Activated T-cell treated with anti-CD3 and anti-CD28 coated beads, Interleukin-2, amount 50 U/mL, for 72 hours (primary cell): ENCODE measurements around the gene PPA2. TPM values are rescaled to one million over a fixed set of nuclear protein-coding genes. Genes with fewer than 3 reads are reported as not detected.
"Not testable (repeated sequence)": the region's sequence is repeated elsewhere in the genome, so short reads cannot be mapped to it uniquely, and the experiment has no call there.

Source experiments
- ATAC-seq, 2 donors: fragments of 150-1000 bp; cut with Tn5 transposase; replicated peaks in 1 of 2; 2 replicates each; pipeline ENCODE4 v1.10.0; 2021; ENCODE audit warnings: moderate library complexity in 2 of 2, mild to moderate bottlenecking in 1 of 2
- DNase-seq, 2 donors: peaks; one replicate each; pipeline ENCODE4 v3.0.0; 2021 to 2022; ENCODE audit warnings: mixed read lengths in 1 of 2
- H3K27ac Mint-ChIP-seq: one replicate; pipeline ENCODE4 v1.8.0; 2022; ENCODE audit warnings: mild to moderate bottlenecking, moderate library complexity, mixed read lengths
- H3K27me3 Mint-ChIP-seq: one replicate; pipeline ENCODE4 v1.8.0; 2022; ENCODE audit warnings: low read depth, mixed read lengths
- H3K36me3 Mint-ChIP-seq, 2 donors: one replicate each; pipeline ENCODE4 v1.8.0; 2022; ENCODE audit warnings: mixed read lengths in 2 of 2, mild to moderate bottlenecking in 1 of 2; ENCODE audit not compliant: insufficient read depth in 2 of 2
- H3K4me1 Mint-ChIP-seq: one replicate; pipeline ENCODE4 v1.8.0; 2022; ENCODE audit warnings: low read depth, mixed read lengths
- H3K4me3 Mint-ChIP-seq, 2 donors: one replicate each; pipeline ENCODE4 v1.8.0; 2022; ENCODE audit warnings: mild to moderate bottlenecking in 2 of 2, mixed read lengths in 2 of 2, moderate library complexity in 2 of 2
- H3K9me3 Mint-ChIP-seq, 2 donors: one replicate each; pipeline ENCODE4 v1.8.0; 2022; ENCODE audit warnings: mixed read lengths in 2 of 2
- total RNA-seq, 2 donors: library from RNA; stranded (reverse); gene quantifications; one replicate each; pipeline ENCODE4 v1.2.3, GENCODE V29; 2022

PPA2 gene
- total RNA-seq, 2 donors from 2014 or later: 74.7 to 90.0 TPM

GRCh38 chr4:105414316-105414715 is 59.5 kb downstream of the PPA2 start:
- H3K36me3 Mint-ChIP-seq: peaks cover 21 to 41% of the 10 kb centered on the region in 2 donors
- H3K27ac Mint-ChIP-seq: no peak overlapping the region
- ATAC-seq (no peak), DNase-seq (no peak)
- H3K4me1 Mint-ChIP-seq: no peaks in the 10 kb centered on the region
- H3K4me3 Mint-ChIP-seq: no peak overlapping the region
- H3K9me3 Mint-ChIP-seq: peaks cover 10 to 15% of the 10 kb centered on the region in 2 donors
- H3K27me3 Mint-ChIP-seq: no peaks in the 10 kb centered on the region

- not testable (repeated sequence) for ATAC-seq, H3K4me3 Mint-ChIP-seq, H3K4me1 Mint-ChIP-seq, H3K27ac Mint-ChIP-seq, H3K27me3 Mint-ChIP-seq, DNase-seq
- Mint-ChIP-seq H3K36me3 (peaks cover 25 to 75% of the 10 kb centered on the region in 2 donors), H3K9me3 (peaks cover 15 to 18% of the 10 kb centered on the region in 2 donors)
Observed at GRCh38 chr4:105409135-105409534, 64.7 kb downstream of the PPA2 start.

GRCh38 chr4:105400901-105401677 is 72.8 kb downstream of the PPA2 start:
- Mint-ChIP-seq H3K9me3 (peaks cover 0 to 3% of the 10 kb centered on the region in 2 donors), H3K4me3 (no peak overlapping the region), H3K36me3 (peaks cover 1 to 14% of the 10 kb centered on the region in 2 donors), H3K27me3 (no peaks in the 10 kb centered on the region), H3K27ac (no peak overlapping the region), H3K4me1 (no peaks in the 10 kb centered on the region)
- ATAC-seq (no peak), DNase-seq (no peak)

- DNase-seq: no peak
- H3K36me3 Mint-ChIP-seq: peaks cover 0 to 9% of the 10 kb centered on the region in 2 donors
- H3K27ac Mint-ChIP-seq: no peak overlapping the region
- no peaks in the 10 kb centered on the region for H3K4me1 Mint-ChIP-seq
- no peaks in the 10 kb centered on the region for H3K27me3 Mint-ChIP-seq
- no peak for ATAC-seq
- no peaks in the 10 kb centered on the region for H3K9me3 Mint-ChIP-seq
- H3K4me3 Mint-ChIP-seq: no peak overlapping the region
Observed at GRCh38 chr4:105399532-105400161, 74.2 kb downstream of the PPA2 start.

GRCh38 chr4:105392858-105393257 is 81.0 kb downstream of the PPA2 start:
- ATAC-seq (peak in 1 of 2 donors; percentile 23), DNase-seq (no peak)
- Mint-ChIP-seq H3K4me3 (no peak overlapping the region), H3K4me1 (no peaks in the 10 kb centered on the region), H3K27me3 (no peaks in the 10 kb centered on the region), H3K27ac (peak overlapping the region; percentile 64), H3K36me3 (peaks cover 11 to 28% of the 10 kb centered on the region in 2 donors), H3K9me3 (peaks cover 0 to 2% of the 10 kb centered on the region in 2 donors)

GRCh38 chr4:105389167-105389566 is 84.7 kb downstream of the PPA2 start:
- peak overlapping the region; percentile 50 for H3K27ac Mint-ChIP-seq
- peak in 1 of 2 donors; percentile 81 for ATAC-seq

GRCh38 chr4:105387466-105387865 is 86.4 kb downstream of the PPA2 start:
- H3K36me3 Mint-ChIP-seq: peaks cover 14 to 34% of the 10 kb centered on the region in 2 donors
- H3K9me3 Mint-ChIP-seq: peaks cover 0 to 2% of the 10 kb centered on the region in 2 donors
- no peak overlapping the region for H3K4me3 Mint-ChIP-seq
- H3K27ac Mint-ChIP-seq: no peak overlapping the region
- no peaks in the 10 kb centered on the region for H3K27me3 Mint-ChIP-seq
- H3K4me1 Mint-ChIP-seq: no peaks in the 10 kb centered on the region
- ATAC-seq (no peak), DNase-seq (no peak)

More at GRCh38 chr4:105389167-105389566, 84.7 kb downstream of the PPA2 start:
- H3K9me3 Mint-ChIP-seq: peaks cover 0 to 2% of the 10 kb centered on the region in 2 donors
- H3K27me3 Mint-ChIP-seq: no peaks in the 10 kb centered on the region
- H3K4me3 Mint-ChIP-seq: no peak overlapping the region
- no peaks in the 10 kb centered on the region for H3K4me1 Mint-ChIP-seq
- no peak for DNase-seq
- peaks cover 18 to 35% of the 10 kb centered on the region in 2 donors for H3K36me3 Mint-ChIP-seq

- DNase-seq: no peak
- Mint-ChIP-seq H3K4me3 (no peak overlapping the region), H3K9me3 (peaks cover 0 to 2% of the 10 kb centered on the region in 2 donors), H3K27ac (no peak overlapping the region), H3K36me3 (peaks cover 14 to 30% of the 10 kb centered on the region in 2 donors), H3K27me3 (no peaks in the 10 kb centered on the region), H3K4me1 (no peaks in the 10 kb centered on the region)
- ATAC-seq: no peak
Observed at GRCh38 chr4:105386012-105386411, 87.8 kb downstream of the PPA2 start.

- Mint-ChIP-seq H3K27me3 (no peaks in the 10 kb centered on the region), H3K27ac (no peak overlapping the region), H3K4me3 (no peak overlapping the region), H3K9me3 (no peaks in the 10 kb centered on the region), H3K36me3 (peaks cover 6 to 13% of the 10 kb centered on the region in 2 donors), H3K4me1 (no peaks in the 10 kb centered on the region)
- no peak for DNase-seq
- ATAC-seq: no peak
Observed at GRCh38 chr4:105374071-105374470, 99.8 kb downstream of the PPA2 start.

GRCh38 chr4:105373324-105373723 is 100.5 kb downstream of the PPA2 start:
- Mint-ChIP-seq H3K9me3 (peaks cover 0 to 4% of the 10 kb centered on the region in 2 donors), H3K4me1 (no peaks in the 10 kb centered on the region), H3K27ac (no peak overlapping the region), H3K4me3 (no peak overlapping the region), H3K36me3 (peaks cover 10 to 18% of the 10 kb centered on the region in 2 donors), H3K27me3 (no peaks in the 10 kb centered on the region)
- no peak for ATAC-seq
- no peak for DNase-seq

GRCh38 chr4:105369988-105370387 is 103.9 kb downstream of the PPA2 start:
- Mint-ChIP-seq H3K36me3 (peaks cover 26 to 43% of the 10 kb centered on the region in 2 donors), H3K4me1 (no peaks in the 10 kb centered on the region), H3K27ac (no peak overlapping the region), H3K4me3 (no peak overlapping the region), H3K9me3 (peaks cover 6 to 20% of the 10 kb centered on the region in 2 donors), H3K27me3 (no peaks in the 10 kb centered on the region)
- DNase-seq (no peak), ATAC-seq (no peak)

GRCh38 chr4:105361053-105361452 is 112.8 kb downstream of the PPA2 start:
- H3K27me3 Mint-ChIP-seq: no peaks in the 10 kb centered on the region
- no peak overlapping the region for H3K4me3 Mint-ChIP-seq
- no peak overlapping the region for H3K27ac Mint-ChIP-seq
- H3K9me3 Mint-ChIP-seq: peaks cover 1 to 16% of the 10 kb centered on the region in 2 donors
- no peak for ATAC-seq
- H3K4me1 Mint-ChIP-seq: no peaks in the 10 kb centered on the region
- DNase-seq: no peak
- H3K36me3 Mint-ChIP-seq: peaks cover 13 to 18% of the 10 kb centered on the region in 2 donors

- no peak for ATAC-seq
Observed at GRCh38 chr4:105357258-105357980, 116.4 kb downstream of the PPA2 start.

More at GRCh38 chr4:105357258-105357980, 116.4 kb downstream of the PPA2 start:
- peaks cover 3 to 7% of the 10 kb centered on the region in 2 donors for H3K36me3 Mint-ChIP-seq
- H3K27me3 Mint-ChIP-seq: no peaks in the 10 kb centered on the region
- H3K27ac Mint-ChIP-seq: no peak overlapping the region
- no peak for DNase-seq
- peaks cover 1 to 2% of the 10 kb centered on the region in 2 donors for H3K9me3 Mint-ChIP-seq
- H3K4me3 Mint-ChIP-seq: no peak overlapping the region
- H3K4me1 Mint-ChIP-seq: peaks cover 18% of the 10 kb centered on the region
